Neural crest cell (in vitro differentiated cells): ENCODE results near the gene ATP2B1. TPM values are rescaled to one million over a fixed set of nuclear protein-coding genes. Genes with fewer than 3 reads are reported as not detected.

Source experiments
- DNase-seq: peaks from one replicate; pipeline ENCODE4 v3.0.0; 2021; ENCODE audit warnings: low read depth, mixed read lengths, low spot score
- H3K27ac Mint-ChIP-seq: one replicate; pipeline ENCODE4 v1.8.0; 2021; ENCODE audit warnings: mild to moderate bottlenecking, mixed read lengths; ENCODE audit not compliant: unreplicated experiment
- H3K27me3 Mint-ChIP-seq: 2 replicates; pipeline ENCODE4 v1.8.0; 2021; ENCODE audit warnings: low read depth, mild to moderate bottlenecking, mixed read lengths
- H3K36me3 Mint-ChIP-seq: 2 replicates; pipeline ENCODE4 v1.8.0; 2021; ENCODE audit warnings: low read depth, mild to moderate bottlenecking, mixed read lengths
- H3K4me1 Mint-ChIP-seq: 2 replicates; pipeline ENCODE4 v1.8.0; 2021; ENCODE audit warnings: mixed read lengths
- H3K4me3 Mint-ChIP-seq: one replicate; pipeline ENCODE4 v1.8.0; 2021; ENCODE audit warnings: mild to moderate bottlenecking, mixed read lengths
- H3K9me3 Mint-ChIP-seq: 2 replicates; pipeline ENCODE4 v1.8.0; 2021; ENCODE audit warnings: mixed read lengths
- total RNA-seq: library from RNA; stranded (reverse); gene quantifications from 2 replicates; pipeline ENCODE4 v1.2.1, GENCODE V29; 2021
- TF ChIP-seq, protein P1 (sequence below): fragments of 200-600 bp; sonication (generic); conservative IDR thresholded peaks from 2 replicates; pipeline ENCODE4 v1.5.0; 2021; ENCODE audit warnings: antibody characterized with exemption, mild to moderate bottlenecking

Gene ATP2B1
- total RNA-seq, 1 donor from 2014 or later, result 50.8 TPM

DNA sequence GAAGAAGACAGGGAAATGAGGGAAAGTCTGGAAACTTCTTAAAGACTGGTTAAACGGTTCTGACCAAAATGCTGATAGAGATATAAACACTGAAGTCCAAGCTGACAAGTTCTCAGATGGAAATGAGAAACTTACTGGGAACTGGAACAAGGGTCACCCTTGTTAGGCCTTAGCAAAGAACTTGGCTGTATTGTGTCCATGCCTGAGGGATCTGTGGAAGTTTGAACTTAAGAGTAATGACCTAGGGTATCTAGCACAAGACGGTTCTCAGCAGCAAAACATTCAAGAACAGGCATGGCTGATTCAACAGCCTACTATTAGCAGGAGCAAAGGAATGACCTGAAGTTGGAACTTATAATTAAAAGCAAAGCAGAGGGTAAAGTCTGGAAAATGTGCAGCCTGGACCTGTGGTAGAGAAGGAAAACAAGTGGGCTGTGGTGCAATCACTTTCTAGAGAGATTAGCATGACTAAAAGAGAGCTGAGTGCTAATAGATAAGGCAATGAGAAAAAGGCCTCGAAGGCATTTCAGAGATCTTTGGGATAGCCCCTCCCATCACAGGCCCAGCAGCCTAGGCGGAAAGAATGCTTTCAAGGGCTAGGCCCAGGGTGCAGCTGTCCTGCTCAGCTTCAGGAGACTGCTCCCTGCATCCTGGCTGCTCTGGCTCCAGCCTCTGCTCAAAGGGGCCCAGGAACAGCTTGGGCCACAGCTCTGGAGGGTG lies 60.3 kb downstream of the ATP2B1 start:
- H3K4me3 Mint-ChIP-seq, result no peak overlapping the region
- peaks cover 4% of the 10 kb centered on the region for H3K36me3 Mint-ChIP-seq
- TF ChIP-seq, protein P1, sequence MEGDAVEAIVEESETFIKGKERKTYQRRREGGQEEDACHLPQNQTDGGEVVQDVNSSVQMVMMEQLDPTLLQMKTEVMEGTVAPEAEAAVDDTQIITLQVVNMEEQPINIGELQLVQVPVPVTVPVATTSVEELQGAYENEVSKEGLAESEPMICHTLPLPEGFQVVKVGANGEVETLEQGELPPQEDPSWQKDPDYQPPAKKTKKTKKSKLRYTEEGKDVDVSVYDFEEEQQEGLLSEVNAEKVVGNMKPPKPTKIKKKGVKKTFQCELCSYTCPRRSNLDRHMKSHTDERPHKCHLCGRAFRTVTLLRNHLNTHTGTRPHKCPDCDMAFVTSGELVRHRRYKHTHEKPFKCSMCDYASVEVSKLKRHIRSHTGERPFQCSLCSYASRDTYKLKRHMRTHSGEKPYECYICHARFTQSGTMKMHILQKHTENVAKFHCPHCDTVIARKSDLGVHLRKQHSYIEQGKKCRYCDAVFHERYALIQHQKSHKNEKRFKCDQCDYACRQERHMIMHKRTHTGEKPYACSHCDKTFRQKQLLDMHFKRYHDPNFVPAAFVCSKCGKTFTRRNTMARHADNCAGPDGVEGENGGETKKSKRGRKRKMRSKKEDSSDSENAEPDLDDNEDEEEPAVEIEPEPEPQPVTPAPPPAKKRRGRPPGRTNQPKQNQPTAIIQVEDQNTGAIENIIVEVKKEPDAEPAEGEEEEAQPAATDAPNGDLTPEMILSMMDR, result no peak
- peaks cover 31% of the 10 kb centered on the region for H3K4me1 Mint-ChIP-seq
- no peaks in the 10 kb centered on the region for H3K9me3 Mint-ChIP-seq
- DNase-seq, result no peak
- H3K27ac Mint-ChIP-seq, result no peak overlapping the region
- no peaks in the 10 kb centered on the region for H3K27me3 Mint-ChIP-seq

DNA sequence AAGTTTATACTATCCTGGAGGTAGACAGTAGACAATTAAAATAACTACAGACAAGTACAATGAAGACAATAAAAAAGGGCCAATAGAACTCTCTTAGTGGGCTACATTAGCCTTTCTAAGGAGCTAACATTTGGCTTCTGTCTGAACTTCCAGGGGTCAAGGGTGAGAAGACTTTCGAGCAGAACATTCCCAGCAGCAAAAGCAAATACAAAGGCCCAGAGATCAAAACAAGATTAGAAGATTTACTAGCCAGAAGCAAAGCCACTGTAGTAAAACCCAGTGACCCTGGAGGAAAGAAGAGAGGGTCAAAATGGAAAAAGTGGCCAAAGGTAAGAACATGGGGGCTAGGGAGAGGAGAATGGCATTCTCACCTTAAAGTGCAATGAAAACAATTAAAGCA lies 63.2 kb downstream of the ATP2B1 start:
- TF ChIP-seq, protein P1, result no peak
- Mint-ChIP-seq H3K4me1 (peaks cover 31% of the 10 kb centered on the region), H3K27me3 (no peaks in the 10 kb centered on the region), H3K4me3 (no peak overlapping the region), H3K36me3 (peaks cover 7% of the 10 kb centered on the region), H3K9me3 (no peaks in the 10 kb centered on the region), H3K27ac (no peak overlapping the region)
- no peak for DNase-seq

DNA sequence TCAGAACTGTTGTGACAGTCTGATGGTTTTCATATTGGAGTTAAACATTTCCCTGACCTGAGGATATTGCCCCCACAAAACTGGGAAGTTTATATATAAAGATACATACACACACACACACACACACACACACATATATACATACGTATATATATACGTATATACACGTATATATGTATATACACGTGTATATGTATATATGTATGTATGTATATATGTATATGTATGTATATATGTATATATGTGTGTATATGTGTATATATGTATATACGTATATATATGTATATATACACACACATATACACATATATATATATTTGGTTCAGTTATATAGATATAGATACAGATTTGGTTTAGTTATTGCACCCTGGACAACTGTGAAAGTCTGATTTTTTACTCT lies 65.7 kb downstream of the ATP2B1 start:
- no peak overlapping the region for H3K4me3 Mint-ChIP-seq
- no peaks in the 10 kb centered on the region for H3K27me3 Mint-ChIP-seq
- H3K9me3 Mint-ChIP-seq, result no peaks in the 10 kb centered on the region
- TF ChIP-seq, protein P1, result no peak
- H3K36me3 Mint-ChIP-seq, result peaks cover 7% of the 10 kb centered on the region
- DNase-seq, result no peak
- no peak overlapping the region for H3K27ac Mint-ChIP-seq
- peaks cover 25% of the 10 kb centered on the region for H3K4me1 Mint-ChIP-seq

DNA sequence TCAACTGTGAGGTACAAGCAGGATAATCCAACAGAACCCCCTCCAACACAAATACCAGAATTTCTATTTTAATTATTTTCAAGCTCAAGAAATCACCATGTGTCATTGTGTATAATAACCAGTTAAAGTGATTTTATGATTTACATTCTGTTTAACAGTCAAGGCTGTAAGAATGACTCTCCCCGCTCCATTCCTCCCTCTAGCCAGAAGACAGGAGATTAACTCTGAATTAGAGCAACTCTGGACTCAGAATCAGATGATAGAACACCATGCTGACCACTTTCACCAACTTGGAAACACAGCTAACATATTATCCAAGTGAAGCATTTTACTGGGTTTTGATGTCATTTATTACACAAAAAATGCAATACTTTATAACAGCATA lies 71.9 kb downstream of the ATP2B1 start:
- H3K36me3 Mint-ChIP-seq, result peaks cover 8% of the 10 kb centered on the region
- H3K27ac Mint-ChIP-seq, result no peak overlapping the region
- no peak overlapping the region for H3K4me3 Mint-ChIP-seq
- no peaks in the 10 kb centered on the region for H3K9me3 Mint-ChIP-seq
- H3K27me3 Mint-ChIP-seq, result no peaks in the 10 kb centered on the region
- H3K4me1 Mint-ChIP-seq, result no peaks in the 10 kb centered on the region
- TF ChIP-seq, protein P1, result no peak
- DNase-seq, result no peak

DNA sequence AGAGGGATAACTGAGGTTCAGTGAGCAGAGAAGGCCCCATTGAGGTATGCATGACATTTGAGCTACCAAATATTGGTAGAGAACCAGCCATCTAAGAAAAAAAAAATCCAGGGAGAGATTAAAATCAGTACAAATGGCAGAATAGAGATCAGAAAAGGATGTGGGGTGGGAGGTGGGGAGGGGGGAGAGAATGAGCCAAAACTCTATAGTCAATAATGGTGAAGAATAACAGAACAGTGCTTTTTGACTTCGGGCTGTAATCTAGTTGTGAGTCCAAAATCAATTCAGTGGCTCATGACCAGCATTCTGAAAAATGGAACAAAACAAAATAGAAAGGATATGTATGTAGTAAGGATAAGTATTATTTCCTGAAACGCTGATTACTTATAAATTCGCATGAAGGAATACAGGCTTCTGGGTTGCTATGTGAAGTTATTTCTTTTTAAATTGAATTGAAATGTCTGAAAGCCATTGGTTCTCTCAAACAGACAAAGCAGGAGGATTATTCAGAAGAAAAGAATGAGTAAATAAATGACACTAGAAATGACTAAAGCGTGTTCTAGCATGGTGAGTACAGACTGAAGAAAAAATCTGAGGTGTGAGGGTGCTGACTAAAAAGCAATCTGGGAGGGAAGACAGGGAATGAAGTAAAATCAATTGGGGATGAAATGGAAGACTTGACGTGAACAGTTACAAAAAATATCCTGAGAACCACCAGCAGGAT lies 72.4 kb downstream of the ATP2B1 start:
- H3K27me3 Mint-ChIP-seq, result no peaks in the 10 kb centered on the region
- peaks cover 11% of the 10 kb centered on the region for H3K36me3 Mint-ChIP-seq
- no peak overlapping the region for H3K27ac Mint-ChIP-seq
- no peak overlapping the region for H3K4me3 Mint-ChIP-seq
- TF ChIP-seq, protein P1, result no peak
- DNase-seq, result no peak
- H3K4me1 Mint-ChIP-seq, result no peaks in the 10 kb centered on the region
- H3K9me3 Mint-ChIP-seq, result no peaks in the 10 kb centered on the region
